NCI-H460 (cell line): ENCODE results near the gene COMT. TPM values are rescaled to one million over a fixed set of nuclear protein-coding genes. Genes with fewer than 3 reads are reported as not detected.

Experiments
- DNase-seq: peaks from one replicate; pipeline ENCODE4 v3.0.0-alpha.2; 2016; ENCODE audit warnings: low read depth; ENCODE audit errors: extremely low read depth
- total RNA-seq: library from RNA; depleted of rRNA; stranded (reverse); fragments of >200 nt; shearing (Covaris generic); gene quantifications from 2 replicates; pipeline ENCODE4 v1.2.3, GENCODE V29; 2014

Gene COMT
- total RNA-seq, 1 experiment from 2014 or later: 100 TPM

DNA sequence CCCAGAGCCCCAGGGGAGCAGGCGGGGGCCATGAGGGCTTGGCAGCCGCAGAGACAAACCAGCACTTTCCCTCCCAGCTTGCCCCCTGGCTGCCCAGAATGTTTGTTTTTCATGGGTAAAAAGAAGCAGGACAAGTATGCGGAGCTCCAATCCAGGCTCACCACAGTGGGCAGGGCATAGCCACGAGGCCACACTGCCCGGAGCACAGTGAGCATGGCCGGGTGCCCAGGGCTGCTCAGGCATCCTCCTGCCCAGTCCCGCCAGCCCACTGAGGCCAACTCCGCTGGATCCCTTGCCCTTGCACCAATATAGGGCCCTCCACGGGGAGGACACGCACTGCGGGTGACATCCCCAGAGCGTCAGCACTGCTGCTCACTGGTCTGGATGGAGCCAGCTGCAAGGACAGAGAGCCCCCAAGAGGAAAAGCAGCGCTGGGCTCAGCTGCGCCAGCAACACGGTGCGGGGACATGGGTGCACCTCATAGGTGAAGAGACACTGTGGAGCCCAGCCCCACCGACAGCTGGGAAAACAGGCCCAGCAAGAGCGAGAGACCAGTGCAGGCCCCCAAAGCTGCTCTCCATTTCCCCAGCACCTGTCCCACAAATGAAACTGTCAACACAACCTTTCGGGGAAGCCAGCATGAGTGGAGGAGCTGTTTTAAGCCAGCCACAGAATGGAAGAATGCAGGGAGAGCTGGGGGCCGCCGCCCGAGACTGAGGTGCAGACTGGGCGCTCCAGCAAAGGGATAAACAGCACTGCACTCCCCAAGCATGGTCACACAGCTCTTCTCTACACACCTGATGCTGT is 50.3 kb downstream of the COMT start:
- no peak for DNase-seq

DNA sequence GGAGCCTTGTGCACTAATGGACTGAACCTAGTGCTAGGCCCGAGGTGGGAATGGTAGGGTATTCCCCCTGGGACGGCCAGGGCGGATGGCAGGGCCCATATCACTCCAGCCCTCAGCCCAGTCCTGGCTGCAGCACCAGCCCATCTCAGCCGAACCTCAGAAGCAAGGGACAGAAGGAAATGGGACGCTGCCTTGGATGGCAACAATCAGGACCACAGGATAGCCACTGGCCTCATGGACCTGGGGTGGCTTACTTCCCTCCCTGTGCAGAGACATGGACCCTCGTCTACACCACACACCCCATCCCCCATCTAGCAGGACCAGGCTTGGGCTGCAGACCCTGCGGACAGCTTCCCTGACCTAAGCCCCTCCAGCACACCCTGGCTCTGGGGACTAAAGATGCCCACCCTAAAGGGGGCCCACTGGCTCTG is 50.9 kb downstream of the COMT start:
- DNase-seq: no peak

DNA sequence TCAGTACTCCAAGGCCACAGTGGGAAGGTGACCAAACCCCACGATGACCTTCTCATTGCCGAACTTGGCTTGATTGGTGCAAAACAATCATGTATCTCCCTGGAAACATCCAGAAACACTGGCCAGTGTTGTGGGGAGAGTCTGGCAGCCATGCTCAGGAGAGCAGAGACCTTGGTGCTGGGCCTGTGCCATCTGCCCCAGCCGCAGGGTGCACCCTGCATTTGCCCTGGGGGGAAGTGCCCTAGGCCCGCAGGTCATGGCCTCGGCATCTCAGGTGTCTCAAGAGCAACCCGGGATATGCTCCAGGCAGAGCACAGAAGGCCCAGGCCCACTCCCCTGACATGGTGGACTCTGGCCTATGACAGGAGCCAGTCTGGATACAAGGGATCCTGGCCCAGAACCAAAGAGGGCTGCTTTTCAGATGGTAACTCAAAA is 51.4 kb downstream of the COMT start:
- no peak for DNase-seq

DNA sequence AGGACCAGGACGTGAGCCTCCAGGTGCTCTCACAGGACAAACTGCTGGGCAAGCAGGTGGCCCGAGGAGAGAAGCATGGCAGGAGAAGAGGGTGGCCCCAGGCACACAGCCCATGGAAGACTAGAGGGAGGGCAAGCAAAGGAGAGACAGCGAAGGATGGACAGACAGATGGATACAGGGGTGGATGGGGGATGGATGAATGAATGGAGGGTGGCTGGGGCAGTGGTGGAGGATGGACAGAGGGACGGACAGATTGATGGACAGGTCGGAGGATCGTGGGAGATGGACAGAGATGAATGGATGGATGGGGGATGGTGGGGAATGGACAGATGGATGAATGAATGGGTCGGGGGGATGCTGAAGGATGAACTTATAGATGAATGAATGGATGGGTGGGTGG is 52.4 kb downstream of the COMT start:
- no peak for DNase-seq

DNA sequence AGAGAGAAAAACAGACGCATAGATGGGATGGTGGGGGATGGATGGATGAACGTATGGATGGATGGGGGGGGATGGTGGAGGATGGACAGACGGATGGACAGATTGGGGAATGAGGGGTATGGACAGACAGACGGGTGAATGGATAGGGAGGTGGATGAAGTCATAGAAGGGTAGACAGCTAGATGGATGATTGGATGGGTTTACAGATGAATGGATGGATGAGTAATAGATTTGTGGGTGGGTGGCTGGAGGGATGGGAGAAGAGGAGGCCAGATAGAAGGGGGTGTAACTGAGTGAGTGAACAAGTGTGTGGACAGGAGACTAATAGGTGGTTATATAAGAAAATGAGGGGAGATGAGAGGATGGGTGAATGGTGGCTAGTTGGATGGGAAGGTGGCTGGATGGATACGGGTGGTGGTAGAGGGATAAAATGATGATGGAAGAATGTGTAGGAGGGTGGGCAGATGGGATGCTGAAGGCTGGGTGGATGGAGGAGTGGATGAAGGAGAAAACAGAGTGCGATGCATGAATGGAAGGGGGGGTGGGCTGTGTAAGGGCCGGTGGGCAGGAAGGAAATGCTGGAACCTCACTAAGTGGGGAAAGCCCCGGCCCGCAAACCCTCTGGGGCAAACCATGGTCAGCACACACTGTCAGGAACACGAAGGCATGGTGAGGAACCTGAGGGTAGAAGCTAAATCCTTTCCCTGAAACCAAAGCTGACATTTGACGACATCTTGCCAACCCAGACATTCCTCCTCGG is 53.5 kb downstream of the COMT start:
- no peak for DNase-seq

DNA sequence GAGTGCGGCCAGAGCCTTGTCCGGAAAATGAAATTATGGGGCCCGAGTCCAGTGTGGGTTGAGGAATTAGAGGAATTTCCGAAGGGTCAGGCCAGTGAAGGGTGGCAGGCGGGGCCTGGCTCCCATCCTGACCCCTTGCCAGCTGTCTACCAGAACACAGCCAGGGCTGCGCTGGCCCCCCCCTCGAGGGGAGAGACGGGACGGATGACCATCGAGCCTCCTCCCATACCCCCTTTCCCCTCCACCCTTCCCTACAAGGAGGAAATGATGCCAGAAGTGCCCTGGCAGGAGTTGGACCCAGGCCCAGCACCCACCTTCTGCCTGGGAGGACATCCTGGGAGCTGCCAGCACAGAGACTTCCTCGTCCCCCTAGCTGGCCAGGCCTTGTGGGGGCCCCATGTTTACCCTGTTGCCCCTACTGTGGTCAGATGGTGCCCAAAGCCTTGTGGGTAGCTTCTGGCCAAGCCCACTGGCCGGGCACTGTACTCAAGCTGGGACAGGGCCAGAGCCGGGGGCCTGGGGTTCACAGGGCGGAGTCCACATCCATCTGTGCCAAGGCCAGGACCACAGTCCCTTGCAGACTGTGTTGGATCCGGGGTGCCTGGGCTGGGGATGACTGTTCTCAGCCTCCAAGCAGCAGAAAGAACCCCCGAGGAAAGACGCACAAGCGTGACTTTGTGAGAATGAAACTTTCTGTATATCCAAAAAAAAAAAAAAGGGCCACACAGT is 54.2 kb downstream of the COMT start:
- DNase-seq: no peak

DNA sequence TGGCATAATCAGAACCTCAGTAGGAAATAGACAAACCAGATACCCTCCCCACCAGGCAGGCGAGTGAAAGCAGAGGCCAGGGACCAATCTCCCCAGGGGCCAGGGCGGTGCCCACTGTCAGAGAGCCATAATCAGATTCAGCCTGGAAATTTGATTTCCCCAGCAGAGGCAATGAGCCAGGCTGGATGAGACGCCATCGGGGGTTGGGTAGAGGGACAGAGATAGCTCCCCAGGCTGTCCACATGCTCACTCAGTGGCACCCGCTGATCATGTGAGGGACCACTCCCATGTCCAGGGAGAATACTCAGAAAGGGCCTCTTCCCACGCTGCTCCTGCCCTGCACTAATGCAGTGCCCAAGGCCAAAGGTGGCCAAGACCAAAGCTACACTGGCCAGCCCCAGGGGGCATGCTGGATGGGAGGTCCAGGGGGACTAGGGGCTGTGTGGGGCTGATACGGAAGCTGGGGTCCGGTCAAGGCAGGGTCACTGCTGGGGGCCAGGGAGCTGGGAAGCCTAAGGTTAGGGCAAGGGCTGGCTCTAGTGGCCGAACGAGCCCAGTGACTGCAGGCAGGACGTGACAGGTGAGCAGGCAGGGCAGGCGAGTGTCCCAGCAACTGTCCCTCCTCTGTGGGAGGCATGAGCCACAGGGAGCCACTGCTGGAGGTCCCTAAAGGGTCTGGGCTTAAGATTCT is 55.3 kb downstream of the COMT start:
- no peak for DNase-seq

DNA sequence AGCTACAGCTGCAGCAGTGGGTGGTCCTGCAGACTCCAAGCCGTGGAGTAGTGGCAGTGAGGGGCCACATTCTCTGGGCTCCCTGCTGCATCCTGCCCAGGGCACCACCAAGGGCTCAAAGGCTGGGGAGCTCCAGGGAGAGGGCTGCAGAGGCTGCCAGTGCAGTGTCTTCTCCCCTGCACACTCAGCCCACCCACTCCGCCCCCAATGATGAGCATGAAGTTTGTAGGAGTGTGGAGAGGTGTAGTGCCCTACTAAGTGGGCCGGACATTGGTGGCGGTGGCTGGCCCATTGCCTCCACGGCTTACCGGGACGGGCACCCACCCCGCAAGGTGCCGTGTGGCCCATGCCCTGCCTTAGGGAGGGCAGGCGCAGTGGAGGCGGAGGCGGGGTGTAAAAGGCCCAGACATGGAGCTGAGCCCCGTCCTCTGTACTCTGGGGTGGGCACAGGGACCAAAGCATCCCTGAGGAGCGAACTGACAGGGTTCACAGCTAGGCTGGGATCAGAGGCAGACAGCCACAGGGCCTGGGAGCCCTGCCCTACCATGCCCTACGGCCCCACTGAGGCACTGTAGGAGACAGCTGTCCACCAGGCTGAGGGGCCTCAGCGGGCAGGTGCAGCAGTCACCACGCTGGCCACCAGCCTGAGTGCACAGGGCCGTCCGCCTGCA is 56.1 kb downstream of the COMT start:
- DNase-seq: no peak

DNA sequence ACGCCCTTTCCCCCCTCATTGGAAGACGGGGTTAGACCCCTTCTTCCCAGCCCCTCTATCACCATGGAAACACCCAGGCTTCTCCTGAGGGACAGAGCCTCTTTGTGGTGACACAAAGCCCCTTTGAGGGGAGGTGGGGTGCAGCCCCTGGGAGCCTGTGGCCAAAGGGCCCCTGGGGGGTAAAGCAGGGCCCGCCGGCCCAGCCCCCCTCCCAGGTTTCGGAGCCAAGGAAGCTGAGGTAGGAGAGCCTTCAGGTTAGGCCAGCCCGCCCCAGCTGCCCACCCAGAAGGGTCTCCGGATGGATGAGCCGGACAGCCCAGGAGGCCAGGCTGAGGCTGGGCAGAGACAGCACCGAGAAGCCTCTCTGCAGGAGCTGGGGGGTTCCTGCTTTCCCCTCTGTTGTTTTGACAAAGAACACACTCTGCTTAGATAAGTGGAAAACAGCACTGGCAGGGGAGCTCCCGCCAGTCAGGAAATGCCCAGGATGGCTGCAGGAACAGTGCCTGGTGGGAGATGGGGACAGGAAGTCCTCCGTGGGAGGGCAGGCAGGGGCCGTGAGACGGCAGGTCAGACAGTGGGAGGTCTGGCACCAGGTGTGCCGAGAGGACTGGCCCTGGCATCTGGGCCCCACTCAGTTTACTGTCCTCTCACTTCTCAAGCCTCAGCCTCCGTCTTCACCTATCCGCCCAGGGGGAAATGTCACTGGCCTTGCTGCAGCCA is 56.8 kb downstream of the COMT start:
- no peak for DNase-seq

DNA sequence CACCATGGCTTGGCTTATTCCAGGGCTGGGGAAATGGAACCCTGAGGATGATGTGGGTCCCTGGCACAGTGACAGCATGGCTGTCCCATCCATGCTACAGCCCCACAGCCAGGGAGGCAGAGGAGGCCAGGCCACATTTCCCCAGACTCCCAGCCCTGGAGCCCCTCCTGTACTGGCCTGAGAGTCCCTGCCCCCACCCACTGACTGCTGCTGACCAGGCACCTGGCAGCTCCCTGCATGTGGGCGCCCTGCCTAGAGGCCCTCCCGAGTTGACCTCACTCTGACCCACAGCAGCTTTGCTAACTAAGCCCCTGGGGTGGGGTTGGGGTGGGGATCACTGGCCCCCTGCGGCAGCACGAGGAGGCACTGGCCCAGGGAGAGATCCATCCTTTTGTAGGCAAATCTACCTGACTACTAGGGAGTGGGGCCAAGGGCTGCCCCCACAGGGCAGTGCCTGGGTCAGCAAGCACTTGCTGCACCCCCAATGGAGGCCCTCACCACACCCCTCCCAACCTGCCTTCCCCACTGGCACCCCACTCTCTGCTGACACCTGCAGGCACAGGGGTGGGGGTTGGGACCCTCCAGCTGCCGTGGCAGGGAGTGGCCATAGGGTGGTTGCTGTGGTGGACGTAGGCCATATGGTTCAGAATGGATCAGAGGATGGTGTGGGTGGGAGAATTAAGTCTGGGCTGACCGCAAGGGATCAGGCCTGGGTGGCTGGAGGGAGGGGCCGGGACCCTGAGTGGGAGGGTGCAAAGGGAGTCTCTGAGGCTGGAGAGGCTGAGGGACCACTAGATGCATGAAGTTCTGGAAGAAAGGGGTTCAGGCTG is 57.6 kb downstream of the COMT start:
- no peak for DNase-seq

DNA sequence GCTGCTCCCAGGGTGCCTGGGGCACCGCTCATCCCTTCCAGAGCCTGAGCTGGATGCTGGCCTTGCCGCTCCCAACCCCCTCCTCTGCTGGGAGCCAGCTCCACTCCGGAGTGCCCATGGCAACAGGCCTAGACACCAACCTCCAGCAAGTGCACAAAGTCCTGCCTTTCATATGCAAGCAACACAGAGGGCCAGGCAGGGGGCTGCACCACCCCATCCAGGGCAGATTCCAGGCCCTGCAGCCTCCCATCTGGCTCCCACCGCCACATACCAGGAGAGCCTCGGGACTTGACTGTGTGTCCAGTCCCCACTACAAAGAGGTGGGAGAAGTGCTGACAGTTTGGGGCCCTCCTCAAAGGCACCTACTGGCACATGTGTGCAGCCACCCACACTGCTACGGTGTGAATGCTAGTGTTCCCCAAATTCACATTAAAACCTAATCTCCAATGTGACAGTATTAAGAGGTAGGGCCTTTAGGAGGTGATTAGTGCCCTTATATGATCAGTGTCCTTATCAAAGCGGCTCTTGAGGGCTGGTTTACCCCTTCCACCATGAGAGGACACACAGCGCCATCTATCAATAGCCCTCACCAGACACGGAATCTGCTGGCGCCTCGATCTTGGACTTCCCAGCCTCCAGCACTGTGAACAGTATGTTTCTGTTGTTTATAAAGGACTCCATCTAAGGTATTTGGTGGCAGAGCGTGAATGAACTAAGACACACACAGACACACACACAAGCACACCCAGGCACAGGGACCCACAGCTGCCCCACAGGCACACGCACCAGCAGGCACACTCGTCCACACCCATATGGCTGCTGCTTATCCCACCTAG is 58.9 kb downstream of the COMT start:
- no peak for DNase-seq

DNA sequence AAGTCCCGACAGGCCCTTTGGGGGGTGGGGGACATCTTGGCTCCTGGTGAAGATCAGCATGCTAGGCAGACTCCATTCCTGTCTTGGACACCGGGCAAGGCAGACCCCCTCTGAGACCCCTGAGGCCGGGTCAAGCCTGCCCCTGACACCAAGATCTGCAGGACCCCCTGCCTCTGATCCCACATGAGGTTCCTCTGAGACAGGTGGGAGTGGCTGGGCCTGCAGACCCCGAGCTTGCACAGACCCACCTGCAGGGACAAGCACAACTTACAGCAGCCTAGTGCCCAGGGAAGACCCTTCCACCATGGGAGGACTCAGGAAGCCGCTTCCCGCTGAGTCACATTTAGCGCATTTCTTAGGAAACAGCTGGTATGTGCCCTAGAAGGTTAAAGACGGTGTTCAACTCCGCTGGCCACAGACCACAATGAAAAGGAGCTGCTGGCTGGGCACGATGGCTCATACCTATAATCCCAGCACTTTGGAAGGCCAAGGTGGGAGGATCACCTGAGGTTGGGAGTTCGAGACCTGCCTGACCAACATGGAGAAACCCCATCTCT is 59.6 kb downstream of the COMT start:
- no peak for DNase-seq

DNA sequence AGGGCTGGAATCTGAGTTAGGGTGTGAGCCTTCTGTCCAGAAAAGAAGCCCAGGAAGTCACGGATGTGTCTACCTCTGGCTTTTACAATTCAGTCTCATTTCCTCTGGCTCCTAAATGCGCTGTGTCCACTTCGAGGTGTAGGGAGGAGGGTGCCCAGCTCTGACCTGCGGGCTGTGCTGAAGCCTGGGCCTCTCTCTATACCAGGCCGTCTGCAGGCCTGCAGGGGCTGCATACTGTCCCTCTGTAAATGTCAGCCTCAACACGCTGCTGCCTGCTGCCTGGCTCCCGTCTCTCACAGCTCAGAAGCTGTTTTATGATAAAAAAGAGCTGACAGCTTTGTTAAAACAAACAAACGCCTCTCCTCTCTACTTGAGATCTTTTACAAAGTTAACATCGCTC is 60.6 kb downstream of the COMT start:
- no peak for DNase-seq

DNA sequence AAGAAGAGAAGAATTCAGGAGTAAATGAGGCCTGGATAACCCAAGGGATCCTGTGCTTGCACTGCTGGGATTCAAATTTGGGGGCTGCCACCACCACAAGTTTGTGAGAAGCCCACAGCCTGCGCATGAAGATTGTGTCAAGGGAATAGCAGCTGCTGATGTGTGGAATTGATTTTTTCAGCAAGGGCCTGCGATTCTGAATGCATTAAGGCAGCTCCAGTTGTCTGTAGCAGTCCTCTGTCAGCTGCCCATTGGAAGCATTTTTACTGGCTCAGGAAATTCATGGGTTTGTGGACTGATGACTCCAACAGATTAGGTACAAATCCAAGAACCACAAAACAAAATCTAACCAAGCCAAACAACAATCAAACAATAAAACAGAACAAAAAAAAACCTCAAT is 61.1 kb downstream of the COMT start:
- DNase-seq: no peak

DNA sequence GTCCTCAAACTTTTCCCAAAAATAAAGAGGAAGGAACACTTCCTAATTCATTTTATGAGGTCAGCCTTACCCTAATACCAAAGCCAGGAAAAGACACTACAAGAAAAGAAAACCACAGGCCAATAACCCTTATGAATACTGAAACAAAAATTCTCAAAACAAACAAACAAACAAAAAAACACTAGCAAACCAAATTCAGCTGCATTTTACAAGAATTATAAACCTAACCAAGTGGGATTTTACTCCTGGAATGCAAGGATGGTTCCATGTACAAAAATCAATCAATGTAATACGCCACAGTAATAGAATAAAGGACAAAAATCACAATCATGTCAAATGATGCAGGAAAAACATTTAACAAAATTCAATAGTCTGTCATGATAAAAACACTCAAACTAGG is 61.7 kb downstream of the COMT start:
- DNase-seq: no peak

DNA sequence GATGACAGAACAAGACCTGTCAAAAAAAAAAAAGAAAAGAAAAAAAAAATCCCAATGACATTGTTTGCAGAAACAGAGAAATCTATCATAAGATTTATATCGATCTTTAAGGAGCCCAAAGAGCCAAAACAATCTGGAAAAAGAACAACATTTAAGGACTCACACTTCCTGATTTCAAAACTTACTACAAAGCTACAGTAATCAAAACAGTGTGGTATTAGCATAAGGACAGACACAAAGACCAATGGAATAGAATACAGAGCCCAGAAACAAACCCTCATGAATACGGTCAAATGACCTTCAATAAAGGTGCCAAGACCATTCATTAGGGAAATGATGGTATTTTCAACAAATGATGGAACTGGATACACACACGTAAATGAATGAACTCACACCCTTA is 62.9 kb downstream of the COMT start:
- DNase-seq: no peak

DNA sequence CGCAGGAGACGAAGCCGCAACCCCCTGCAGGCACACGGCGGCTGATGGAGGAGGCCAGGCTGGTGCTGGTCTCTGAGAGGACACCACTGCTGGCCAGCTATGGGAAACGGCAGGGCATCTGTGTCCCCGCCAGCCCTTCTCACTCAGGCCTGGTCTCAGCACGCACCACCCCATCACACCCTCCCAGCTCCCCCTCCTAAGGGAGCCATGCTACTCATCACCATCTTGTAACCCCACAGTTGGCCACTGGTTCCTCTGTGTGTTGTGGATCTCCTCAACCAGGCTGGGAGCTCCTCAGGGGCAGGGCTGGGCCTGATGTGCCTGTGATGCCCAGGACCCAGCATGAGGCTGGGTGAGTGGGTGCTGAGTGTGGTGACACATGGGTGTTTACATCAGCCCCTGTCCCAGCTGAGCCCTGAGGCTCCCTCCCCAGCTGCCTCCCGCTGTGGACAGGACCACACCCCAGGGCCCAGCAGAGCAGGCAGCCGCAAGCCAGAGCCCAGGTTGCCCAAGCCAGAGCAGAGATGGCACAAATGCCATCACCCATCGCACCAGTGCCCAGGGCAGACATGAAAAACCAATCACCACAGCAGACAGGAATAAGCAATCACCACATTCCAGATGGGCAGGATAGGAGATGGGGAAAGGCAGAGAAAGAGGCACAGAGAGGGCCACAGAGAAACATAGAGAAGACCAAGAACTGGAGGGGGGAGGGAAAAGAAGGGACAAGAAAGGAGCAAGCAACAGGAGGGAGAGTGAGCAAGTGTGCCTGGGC is 66.8 kb downstream of the COMT start:
- no peak for DNase-seq
